OCI-LY1 (cell line): ENCODE results near the gene LRIT3.

Experiments used
- H2AFZ ChIP-seq: fragments of 200-600 bp; sonication (generic), shearing (Covaris generic); 2 replicates; pipeline ENCODE4 v1.6.0; 2014; ENCODE audit warnings: antibody characterized with exemption, mild to moderate bottlenecking, low read length
- H3F3A ChIP-seq: fragments of 200-600 bp; sonication (generic), shearing (Covaris generic); 2 replicates; pipeline ENCODE4 v1.6.0; 2014; ENCODE audit warnings: mild to moderate bottlenecking, antibody characterized with exemption, low read length, moderate library complexity; ENCODE audit not compliant: insufficient read depth
- H3K27ac ChIP-seq: fragments of 200-600 bp; sonication (generic); 2 replicates; pipeline ENCODE4 v1.5.1; 2014; ENCODE audit warnings: low read length, mixed run types, mild to moderate bottlenecking, low read depth; ENCODE audit not compliant: poor library complexity, severe bottlenecking
- H3K27me3 ChIP-seq: fragments of 200-600 bp; sonication (generic); 2 replicates; pipeline ENCODE4 v1.6.0; 2014; ENCODE audit warnings: antibody characterized with exemption, mild to moderate bottlenecking, low read length, moderate library complexity; ENCODE audit not compliant: insufficient read depth
- H3K36me3 ChIP-seq: fragments of 200-600 bp; sonication (generic); 2 replicates; pipeline ENCODE4 v1.6.1; 2014; ENCODE audit warnings: mild to moderate bottlenecking, antibody characterized with exemption, low read length, moderate library complexity, mixed read lengths; ENCODE audit not compliant: insufficient read depth
- H3K4me1 ChIP-seq: fragments of 200-600 bp; sonication (generic); 2 replicates; pipeline ENCODE4 v1.5.1; 2014; ENCODE audit warnings: mild to moderate bottlenecking, low read length, moderate library complexity; ENCODE audit not compliant: insufficient read depth, severe bottlenecking
- H3K4me2 ChIP-seq: fragments of 200-600 bp; sonication (generic), shearing (Covaris generic); 2 replicates; pipeline ENCODE4 v1.6.1; 2014; ENCODE audit warnings: low read length
- H3K4me3 ChIP-seq: fragments of 200-600 bp; sonication (generic); 2 replicates; pipeline ENCODE4 v1.5.1; 2014; ENCODE audit warnings: low read length, low read depth, mild to moderate bottlenecking, mixed read lengths; ENCODE audit not compliant: poor library complexity, severe bottlenecking
- H3K79me2 ChIP-seq: fragments of 200-600 bp; shearing (Covaris generic); 2 replicates; pipeline ENCODE4 v1.6.1; 2016; ENCODE audit warnings: mixed run types, low read length, mixed read lengths; ENCODE audit not compliant: insufficient read depth
- H3K9ac ChIP-seq: fragments of 200-600 bp; sonication (generic), shearing (Covaris generic); 2 replicates; pipeline ENCODE4 v1.6.1; 2014; ENCODE audit warnings: mild to moderate bottlenecking, low read length, mixed read lengths
- H3K9me2 ChIP-seq: fragments of 200-600 bp; sonication (generic), shearing (Covaris generic); 2 replicates; pipeline ENCODE4 v1.6.1; 2014; ENCODE audit warnings: low read depth, mild to moderate bottlenecking, low read length, mixed read lengths
- H3K9me3 ChIP-seq: fragments of 200-600 bp; shearing (Covaris generic); 2 replicates; pipeline ENCODE4 v1.6.1; 2014; ENCODE audit warnings: low read length, mixed read lengths
- H4K20me1 ChIP-seq: fragments of 200-600 bp; sonication (generic), shearing (Covaris generic); 2 replicates; pipeline ENCODE4 v1.6.0; 2016; ENCODE audit warnings: mild to moderate bottlenecking, low read length; ENCODE audit not compliant: insufficient read depth
- CTCF ChIP-seq: fragments of 200-600 bp; sonication (generic), shearing (Covaris generic); IDR thresholded peaks from 2 replicates; pipeline ENCODE4 v1.5.1; 2017; ENCODE audit warnings: mild to moderate bottlenecking, antibody characterized with exemption, low read length, moderate library complexity, mixed read lengths
- EZH2 ChIP-seq: fragments of 200-600 bp; sonication (generic), shearing (Covaris generic); IDR thresholded peaks from 2 replicates; pipeline ENCODE4 v1.8.0; 2017; ENCODE audit warnings: borderline replicate concordance, mixed run types, mild to moderate bottlenecking, antibody characterized with exemption, low read length, moderate library complexity, mixed read lengths

Gene LRIT3

GRCh38 chr4:109876634-109877265 lies 28.8 kb downstream of the LRIT3 start:
- Histone ChIP-seq H2AFZ (no peak overlapping the region), H3K27me3 (no peaks in the 10 kb centered on the region), H3K9me3 (no peaks in the 10 kb centered on the region), H3K27ac (no peak overlapping the region), H3K79me2 (no peaks in the 10 kb centered on the region), H3F3A (no peaks in the 10 kb centered on the region), H3K4me3 (no peak overlapping the region), H4K20me1 (no peaks in the 10 kb centered on the region), H3K4me1 (no peaks in the 10 kb centered on the region), H3K4me2 (no peak overlapping the region), H3K9me2 (no peaks in the 10 kb centered on the region), H3K9ac (no peak overlapping the region), H3K36me3 (no peaks in the 10 kb centered on the region)
- TF ChIP-seq CTCF (no peak), EZH2 (no peak)

GRCh38 chr4:109877400-109877799 lies 29.5 kb downstream of the LRIT3 start:
- Histone ChIP-seq H3K4me2 (no peak overlapping the region), H3K27me3 (no peaks in the 10 kb centered on the region), H2AFZ (no peak overlapping the region), H3F3A (no peaks in the 10 kb centered on the region), H3K9me2 (no peaks in the 10 kb centered on the region), H3K27ac (no peak overlapping the region), H3K9me3 (no peaks in the 10 kb centered on the region), H3K9ac (no peak overlapping the region), H4K20me1 (no peaks in the 10 kb centered on the region), H3K4me1 (no peaks in the 10 kb centered on the region), H3K36me3 (no peaks in the 10 kb centered on the region), H3K79me2 (no peaks in the 10 kb centered on the region), H3K4me3 (no peak overlapping the region)
- no peak for TF ChIP-seq CTCF
- no peak for TF ChIP-seq EZH2

GRCh38 chr4:109878355-109878754 lies 30.4 kb downstream of the LRIT3 start:
- Histone ChIP-seq H3K4me1 (no peaks in the 10 kb centered on the region), H3K9ac (no peak overlapping the region), H3K27ac (no peak overlapping the region), H3K4me2 (no peak overlapping the region), H3K79me2 (no peaks in the 10 kb centered on the region), H4K20me1 (no peaks in the 10 kb centered on the region), H3K36me3 (no peaks in the 10 kb centered on the region), H3F3A (no peaks in the 10 kb centered on the region), H2AFZ (no peak overlapping the region), H3K9me3 (no peaks in the 10 kb centered on the region), H3K27me3 (no peaks in the 10 kb centered on the region), H3K9me2 (no peaks in the 10 kb centered on the region), H3K4me3 (no peak overlapping the region)
- TF ChIP-seq CTCF (no peak), EZH2 (no peak)
